ENCODE data around the gene IGF2R. TPM values are rescaled to one million over a fixed set of nuclear protein-coding genes. Genes with fewer than 3 reads are reported as not detected.

IGF2R gene
- total and polyA plus RNA-seq, 2 of the 13 experiments (the other 11 are each of a cell fraction or from before 2014, with no cell fraction given): 38.3 to 70.0 TPM

DNA sequence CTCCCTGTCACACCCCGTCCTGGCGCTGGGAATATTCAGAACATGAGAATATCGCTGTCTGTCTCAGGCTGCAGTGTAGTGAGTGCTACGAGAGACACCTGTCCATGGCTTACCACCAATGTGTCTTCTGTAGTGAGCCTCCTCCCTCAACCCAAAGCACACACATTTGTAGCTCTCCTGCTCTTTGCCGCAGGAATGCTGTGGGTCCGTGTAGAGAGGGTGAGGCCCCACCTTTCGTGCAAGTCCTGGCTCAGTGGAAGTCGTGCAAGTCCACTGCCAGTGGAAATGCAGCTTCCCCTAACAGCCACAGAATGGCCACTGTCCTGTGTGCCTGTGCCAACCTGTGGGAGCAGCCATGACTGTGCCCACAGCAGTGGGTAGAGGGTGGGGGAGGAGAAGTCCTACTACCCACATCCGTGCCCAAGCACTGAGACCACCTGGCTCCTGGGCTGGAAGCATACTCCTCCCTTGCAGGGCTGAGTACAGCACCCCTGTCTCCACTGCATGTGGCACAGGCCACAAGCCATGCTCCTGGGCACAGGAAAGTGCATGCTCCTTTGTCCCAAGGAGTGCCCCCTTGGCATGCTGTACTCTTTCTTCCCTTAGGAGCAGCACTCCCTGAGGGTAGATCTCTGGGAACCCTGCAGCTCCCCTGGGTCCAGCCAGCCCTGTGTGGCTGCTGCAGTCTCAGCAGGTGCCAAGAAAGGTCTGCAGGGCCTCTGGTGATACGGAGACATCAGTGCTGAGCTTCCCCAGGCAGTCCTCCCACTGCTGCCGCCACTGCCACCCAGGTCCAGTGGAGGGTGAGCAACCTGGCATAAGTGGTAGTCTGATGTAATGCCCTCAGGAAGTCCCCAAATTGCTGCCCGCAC is 28.0 kb downstream of the IGF2R start:
- Histone ChIP-seq H3K79me2 (ENCODE audit: insufficient read depth, low read length) (peaks cover 98% of the 10 kb centered on the region), H3K27me3 (ENCODE audit: control insufficient read depth in 1 of 2, insufficient read depth in 2 of 2, low read length in 2 of 2) (no peaks in the 10 kb centered on the region), H3K4me2 (ENCODE audit: low read depth, low read length) (peak overlapping the region; percentile 30), H3K36me3 (replicated peaks in 1 of 2; ENCODE audit: control insufficient read depth in 1 of 2, insufficient read depth in 2 of 2, low read length in 2 of 2) (peaks cover 9 to 27% of the 10 kb centered on the region in 2 experiments), H3K4me3 (replicated peaks in 1 of 3; ENCODE audit: insufficient read depth in 1 of 3, low read depth in 2 of 3, low read length in 3 of 3) (no peak overlapping the region), H2AFZ (ENCODE audit: low read length) (no peak overlapping the region), H3K4me1 (ENCODE audit: insufficient read depth, low read length) (peaks cover 79% of the 10 kb centered on the region), H3K27ac (ENCODE audit: extremely low read length, insufficient read depth, low read length) (peak overlapping the region; percentile 33), H3K9me3 (ENCODE audit: low read length) (no peaks in the 10 kb centered on the region), H3K9ac (ENCODE audit: insufficient read depth, low read depth, low read length) (peak overlapping the region; percentile 10; the same call in 1 of the 2 replicates), H4K20me1 (ENCODE audit: insufficient read depth, low read length) (peaks cover 24% of the 10 kb centered on the region)
- BruUV-seq (replicated peaks): no TSS peak
- WGBS (ENCODE audit: low lambda C conversion rate): 93% methylated on average over 9 of the region's 12 CpGs
- DNase-seq (ENCODE audit: low spot score) (no peak), ATAC-seq (peak; percentile 49), FAIRE-seq (no peak)
- intact Hi-C loops (cut with micrococcal nuclease; ENCODE audit: unreplicated experiment): no loop called here
- in situ Hi-C loops (cut with HindIII; ENCODE audit: extremely low pct_ligation_motif_present, low pct_unique_long_range_greater_than_20kb): no loop called here
- ChIA-PET POLR2A (interaction anchor here (1.0 to 1.9 kb wide), 2 partner anchors 27 to 270 kb away, joined by 4 read pairs; partner anchors contain the start of gene WTAP), CTCF (ENCODE audit: low intra/inter-chr PET ratio, low total read pairs) (no interaction called here)
- TF ChIP-seq ZNF777 (CRISPR knock-in tag; IDR thresholded peaks at IDR 0.05) (no peak), ATF7 (IDR thresholded peaks at IDR 0.05) (no peak), ATF7 (CRISPR knock-in tag; IDR thresholded peaks at IDR 0.05) (0 out of 2 replicates have a peak, but pooled peaks have one; percentile 21), SPEN (CRISPR knock-in tag; IDR thresholded peaks at IDR 0.05; ENCODE audit: low read depth) (0 out of 2 replicates have a peak, but pooled peaks have one; percentile 21), MYC (CRISPR knock-in tag; IDR thresholded peaks at IDR 0.05; ENCODE audit: borderline replicate concordance) (no peak), ZNF556 (CRISPR knock-in tag; IDR thresholded peaks at IDR 0.05; ENCODE audit: borderline replicate concordance) (peak; percentile 30; the same call in 1 of the 2 replicates), ZNF605 (CRISPR knock-in tag; IDR thresholded peaks at IDR 0.05) (no peak), U2AF1 (optimal IDR thresholded peaks at IDR 0.05; ENCODE audit: low read depth, low read length) (no peak), ZNF598 (CRISPR knock-in tag; IDR thresholded peaks at IDR 0.05; ENCODE audit: borderline replicate concordance) (no peak), HNRNPL (IDR thresholded peaks at IDR 0.05; ENCODE audit: low read depth, low read length) (peak; percentile 73; the same call in 1 of the 2 replicates)
- TF ChIP-seq, protein P1, sequence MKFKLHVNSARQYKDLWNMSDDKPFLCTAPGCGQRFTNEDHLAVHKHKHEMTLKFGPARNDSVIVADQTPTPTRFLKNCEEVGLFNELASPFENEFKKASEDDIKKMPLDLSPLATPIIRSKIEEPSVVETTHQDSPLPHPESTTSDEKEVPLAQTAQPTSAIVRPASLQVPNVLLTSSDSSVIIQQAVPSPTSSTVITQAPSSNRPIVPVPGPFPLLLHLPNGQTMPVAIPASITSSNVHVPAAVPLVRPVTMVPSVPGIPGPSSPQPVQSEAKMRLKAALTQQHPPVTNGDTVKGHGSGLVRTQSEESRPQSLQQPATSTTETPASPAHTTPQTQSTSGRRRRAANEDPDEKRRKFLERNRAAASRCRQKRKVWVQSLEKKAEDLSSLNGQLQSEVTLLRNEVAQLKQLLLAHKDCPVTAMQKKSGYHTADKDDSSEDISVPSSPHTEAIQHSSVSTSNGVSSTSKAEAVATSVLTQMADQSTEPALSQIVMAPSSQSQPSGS (CRISPR knock-in tag; IDR thresholded peaks at IDR 0.05): no peak
- TF ChIP-seq, protein P2, sequence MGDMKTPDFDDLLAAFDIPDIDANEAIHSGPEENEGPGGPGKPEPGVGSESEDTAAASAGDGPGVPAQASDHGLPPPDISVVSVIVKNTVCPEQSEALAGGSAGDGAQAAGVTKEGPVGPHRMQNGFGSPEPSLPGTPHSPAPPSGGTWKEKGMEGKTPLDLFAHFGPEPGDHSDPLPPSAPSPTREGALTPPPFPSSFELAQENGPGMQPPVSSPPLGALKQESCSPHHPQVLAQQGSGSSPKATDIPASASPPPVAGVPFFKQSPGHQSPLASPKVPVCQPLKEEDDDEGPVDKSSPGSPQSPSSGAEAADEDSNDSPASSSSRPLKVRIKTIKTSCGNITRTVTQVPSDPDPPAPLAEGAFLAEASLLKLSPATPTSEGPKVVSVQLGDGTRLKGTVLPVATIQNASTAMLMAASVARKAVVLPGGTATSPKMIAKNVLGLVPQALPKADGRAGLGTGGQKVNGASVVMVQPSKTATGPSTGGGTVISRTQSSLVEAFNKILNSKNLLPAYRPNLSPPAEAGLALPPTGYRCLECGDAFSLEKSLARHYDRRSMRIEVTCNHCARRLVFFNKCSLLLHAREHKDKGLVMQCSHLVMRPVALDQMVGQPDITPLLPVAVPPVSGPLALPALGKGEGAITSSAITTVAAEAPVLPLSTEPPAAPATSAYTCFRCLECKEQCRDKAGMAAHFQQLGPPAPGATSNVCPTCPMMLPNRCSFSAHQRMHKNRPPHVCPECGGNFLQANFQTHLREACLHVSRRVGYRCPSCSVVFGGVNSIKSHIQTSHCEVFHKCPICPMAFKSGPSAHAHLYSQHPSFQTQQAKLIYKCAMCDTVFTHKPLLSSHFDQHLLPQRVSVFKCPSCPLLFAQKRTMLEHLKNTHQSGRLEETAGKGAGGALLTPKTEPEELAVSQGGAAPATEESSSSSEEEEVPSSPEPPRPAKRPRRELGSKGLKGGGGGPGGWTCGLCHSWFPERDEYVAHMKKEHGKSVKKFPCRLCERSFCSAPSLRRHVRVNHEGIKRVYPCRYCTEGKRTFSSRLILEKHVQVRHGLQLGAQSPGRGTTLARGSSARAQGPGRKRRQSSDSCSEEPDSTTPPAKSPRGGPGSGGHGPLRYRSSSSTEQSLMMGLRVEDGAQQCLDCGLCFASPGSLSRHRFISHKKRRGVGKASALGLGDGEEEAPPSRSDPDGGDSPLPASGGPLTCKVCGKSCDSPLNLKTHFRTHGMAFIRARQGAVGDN (CRISPR knock-in tag; IDR thresholded peaks at IDR 0.05): peak; percentile 44; the same call in 1 of the 2 replicates
- TF ChIP-seq, protein P3, sequence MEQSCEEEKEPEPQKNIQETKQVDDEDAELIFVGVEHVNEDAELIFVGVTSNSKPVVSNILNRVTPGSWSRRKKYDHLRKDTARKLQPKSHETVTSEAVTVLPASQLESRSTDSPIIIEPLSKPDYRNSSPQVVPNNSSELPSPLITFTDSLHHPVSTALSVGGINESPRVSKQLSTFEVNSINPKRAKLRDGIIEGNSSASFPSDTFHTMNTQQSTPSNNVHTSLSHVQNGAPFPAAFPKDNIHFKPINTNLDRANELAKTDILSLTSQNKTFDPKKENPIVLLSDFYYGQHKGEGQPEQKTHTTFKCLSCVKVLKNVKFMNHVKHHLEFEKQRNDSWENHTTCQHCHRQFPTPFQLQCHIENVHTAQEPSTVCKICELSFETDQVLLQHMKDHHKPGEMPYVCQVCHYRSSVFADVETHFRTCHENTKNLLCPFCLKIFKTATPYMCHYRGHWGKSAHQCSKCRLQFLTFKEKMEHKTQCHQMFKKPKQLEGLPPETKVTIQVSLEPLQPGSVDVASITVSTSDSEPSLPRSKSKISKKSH (CRISPR knock-in tag; IDR thresholded peaks at IDR 0.05; ENCODE audit: borderline replicate concordance): peak; percentile 4; the same call in 1 of the 2 replicates

All from HepG2 (cell line).